Endometrial microvascular endothelial cells (primary cell): ENCODE results near the gene FOXK2. TPM values are rescaled to one million over a fixed set of nuclear protein-coding genes. Genes with fewer than 3 reads are reported as not detected.
"Not testable (repeated sequence)": the region's sequence is repeated elsewhere in the genome, so short reads cannot be mapped to it uniquely, and the experiment has no call there.

ENCODE experiments used
- in situ Hi-C: cut with HindIII; loops from 2 replicates; pipeline ENCODE4 v1.10.0; 2017; ENCODE audit warnings: low sequenced_read_pairs, low pct_unique_long_range_greater_than_20kb; ENCODE audit errors: inconsistent ontology term
- total RNA-seq: library from RNA; depleted of rRNA; stranded (reverse); fragments of >200 nt; gene quantifications from one replicate; pipeline ENCODE4 v1.2.3, GENCODE V29; 2015; ENCODE audit errors: inconsistent ontology term

FOXK2 gene
- total RNA-seq, 1 donor from 2014 or later, result 40.8 TPM

- in situ Hi-C loops, result not testable (repeated sequence)
These were observed 38.0 kb downstream of the FOXK2 start for GRCh38 chr17:82557510-82557909.

DNA sequence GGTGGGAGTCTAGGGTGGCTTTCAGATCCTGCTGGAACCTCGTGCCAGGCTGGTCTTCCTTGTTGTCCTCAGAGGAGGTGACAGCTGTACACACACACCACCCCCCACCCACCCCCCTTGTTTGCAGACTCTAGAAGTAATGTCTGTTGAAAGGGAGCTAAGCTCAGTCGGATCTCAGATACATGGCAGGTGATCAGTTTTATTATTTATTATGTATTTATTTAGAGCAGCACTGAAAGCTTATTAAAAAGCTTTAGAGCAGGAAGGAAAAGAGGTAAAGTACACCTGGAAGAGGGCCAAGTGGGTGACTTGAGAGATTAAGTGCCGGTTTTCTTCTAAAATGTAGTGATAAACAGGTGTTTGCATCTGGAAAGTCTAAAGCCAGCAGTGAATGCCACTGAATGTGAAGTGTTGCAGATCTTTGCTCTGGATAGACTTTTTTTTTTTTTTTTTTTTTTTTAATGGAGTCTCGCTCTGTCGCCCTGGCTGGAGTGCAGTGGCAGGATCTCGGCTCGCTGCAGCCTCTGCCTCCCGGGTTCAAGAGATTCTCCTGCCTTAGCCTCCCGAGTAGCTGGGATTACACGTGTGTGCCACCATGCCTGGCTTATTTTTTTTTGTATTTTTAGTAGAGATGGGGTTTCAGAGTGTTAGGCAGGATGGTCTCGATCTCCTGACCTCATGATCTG, 40.2 kb downstream of the FOXK2 start:
- in situ Hi-C loops, result no loop called here

GRCh38 chr17:82560252-82560642, 40.7 kb downstream of the FOXK2 start:
- in situ Hi-C loops, result no loop called here

- in situ Hi-C loops, result no loop called here
These were observed 41.4 kb downstream of the FOXK2 start for GRCh38 chr17:82560802-82561428.

GRCh38 chr17:82561429-82562035, 42.0 kb downstream of the FOXK2 start:
- in situ Hi-C loops, result no loop called here

DNA sequence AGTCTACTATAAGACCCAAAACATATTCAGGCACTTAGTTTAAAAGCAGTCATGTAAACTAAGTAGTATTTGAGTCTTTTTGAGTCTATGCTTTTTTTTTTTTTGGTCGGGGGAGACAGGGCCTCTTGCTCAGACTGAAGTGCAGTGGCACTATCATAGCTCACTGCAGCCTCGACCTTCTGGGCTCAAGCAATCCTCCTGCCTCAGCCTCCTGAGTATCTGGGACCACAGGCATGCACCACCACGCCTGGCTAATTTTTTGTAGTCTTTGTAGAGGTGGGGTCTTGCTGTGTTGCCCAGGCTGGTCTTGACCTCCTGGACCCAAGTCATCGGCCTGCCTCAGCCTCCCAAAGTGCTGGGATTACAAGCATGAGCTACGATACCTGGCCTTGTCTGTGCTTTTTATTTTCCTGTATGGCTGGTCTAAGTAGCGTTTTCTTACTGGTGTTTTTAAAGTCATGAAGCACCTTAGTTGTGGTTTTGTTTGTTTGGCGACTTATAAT, 43.2 kb downstream of the FOXK2 start:
- in situ Hi-C loops, result not testable (repeated sequence)

- in situ Hi-C loops, result no loop called here
These were observed 43.8 kb downstream of the FOXK2 start for GRCh38 chr17:82563318-82563717.

- in situ Hi-C loops, result not testable (repeated sequence)
These were observed 44.2 kb downstream of the FOXK2 start for GRCh38 chr17:82563745-82564144.

GRCh38 chr17:82564241-82564640, 44.7 kb downstream of the FOXK2 start:
- in situ Hi-C loops, result no loop called here

GRCh38 chr17:82565551-82565950, 46.0 kb downstream of the FOXK2 start:
- in situ Hi-C loops, result no loop called here

- in situ Hi-C loops, result no loop called here
These were observed 46.8 kb downstream of the FOXK2 start for GRCh38 chr17:82566129-82566960.

DNA sequence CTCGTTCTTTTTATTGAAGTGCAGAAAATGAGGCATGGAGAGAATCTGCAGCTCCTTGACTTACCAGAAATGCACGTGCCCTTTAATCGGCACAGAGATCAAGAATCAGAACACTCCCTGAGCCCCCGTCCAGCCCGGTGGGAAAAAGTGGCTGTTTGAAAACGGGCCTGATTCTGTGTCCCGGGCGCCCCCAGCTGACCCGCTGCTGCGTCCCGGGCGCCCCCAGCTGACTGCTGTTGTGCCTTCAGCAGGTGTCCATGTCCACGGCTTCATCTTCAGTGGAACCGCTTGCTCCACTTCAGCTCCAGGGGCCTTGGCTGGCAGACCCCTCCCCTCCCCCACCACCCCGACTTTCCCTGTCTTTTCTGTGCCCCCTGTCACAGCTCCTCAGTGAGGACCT, 47.8 kb downstream of the FOXK2 start:
- in situ Hi-C loops, result no loop called here

GRCh38 chr17:82568997-82569393, 49.5 kb downstream of the FOXK2 start:
- in situ Hi-C loops, result no loop called here

- in situ Hi-C loops, result no loop called here
These were observed 50.1 kb downstream of the FOXK2 start for GRCh38 chr17:82569621-82570020.

GRCh38 chr17:82570277-82570676, 50.7 kb downstream of the FOXK2 start:
- in situ Hi-C loops, result no loop called here

DNA sequence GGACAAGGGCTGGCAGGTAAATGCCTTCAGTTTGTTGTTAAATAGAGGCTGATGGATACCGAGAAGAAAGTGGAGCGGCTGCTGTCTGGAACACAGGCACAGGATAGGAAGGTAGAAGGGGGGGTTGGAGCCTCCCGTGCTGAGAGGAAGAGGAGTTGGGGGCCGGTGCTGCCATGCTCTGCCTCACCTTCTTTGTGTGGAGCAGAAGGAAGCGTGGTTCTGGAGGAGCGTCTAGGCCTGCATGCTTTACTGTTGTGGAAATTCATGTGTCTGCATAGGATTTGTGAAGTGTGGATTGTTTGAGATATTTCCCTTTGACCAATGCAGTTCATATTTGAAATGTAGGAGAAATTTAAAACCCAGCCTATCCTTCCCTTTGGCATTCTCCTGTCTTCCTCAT, 52.3 kb downstream of the FOXK2 start:
- in situ Hi-C loops, result no loop called here

GRCh38 chr17:82574041-82574440, 54.5 kb downstream of the FOXK2 start:
- in situ Hi-C loops, result no loop called here

DNA sequence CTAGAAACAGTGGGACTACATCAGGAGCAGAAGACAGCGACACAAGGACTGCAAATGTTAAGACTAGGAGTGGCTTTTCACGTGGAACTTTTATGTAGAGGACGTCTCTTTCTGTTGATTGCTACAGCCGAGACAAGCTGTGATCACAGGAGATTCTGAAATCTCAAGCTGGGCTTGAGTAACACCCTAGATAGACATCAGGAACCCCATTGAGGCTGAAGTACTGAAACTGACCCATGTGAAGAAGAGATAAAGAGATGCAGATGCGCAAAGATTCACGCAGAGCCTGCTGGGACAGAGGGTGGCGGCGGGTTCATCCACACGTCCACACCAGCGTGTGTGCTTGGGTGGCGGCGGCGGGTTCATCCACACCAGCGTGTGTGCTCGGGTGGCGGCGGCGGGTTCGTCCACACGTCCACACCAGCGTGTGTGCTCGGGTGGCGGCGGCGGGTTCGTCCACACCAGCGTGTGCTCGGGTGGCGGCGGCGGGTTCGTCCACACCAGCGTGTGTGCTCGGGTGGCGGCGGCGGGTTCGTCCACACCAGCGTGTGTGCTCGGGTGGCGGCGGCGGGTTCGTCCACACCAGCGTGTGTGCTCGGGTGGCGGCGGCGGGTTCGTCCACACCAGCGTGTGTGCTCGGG, 56.2 kb downstream of the FOXK2 start:
- in situ Hi-C loops, result not testable (repeated sequence)

DNA sequence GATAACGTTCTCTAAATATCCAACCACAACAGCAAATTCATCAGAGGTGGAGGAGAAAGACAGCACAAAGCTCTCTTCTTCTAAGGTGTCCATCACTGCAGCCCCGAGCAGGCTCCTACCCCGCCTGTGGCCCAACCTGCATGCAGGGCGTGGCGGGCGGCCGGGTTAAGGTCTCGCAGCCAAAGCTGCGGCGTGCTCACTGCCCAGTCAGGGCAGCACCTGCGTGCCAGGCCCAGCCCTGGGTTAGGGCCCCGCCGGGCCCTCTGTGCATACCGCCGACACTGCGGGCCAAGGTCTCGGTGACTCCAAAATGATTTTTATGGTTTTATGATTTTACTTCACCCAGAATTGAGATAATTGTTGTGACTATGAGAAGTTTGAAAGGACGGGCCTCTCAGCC, 57.8 kb downstream of the FOXK2 start:
- in situ Hi-C loops, result no loop called here
